Ramos (cell line): Measurements from ENCODE around the gene SLC12A5.
"Not testable (repeated sequence)": the region's sequence is repeated elsewhere in the genome, so short reads cannot be mapped to it uniquely, and the experiment has no call there.

Experiments used
- in situ Hi-C: fragments of 300-500 bp; cut with MboI; formaldehyde crosslinking; loops from one replicate; pipeline ENCODE4 v1.14.3; 2022; ENCODE audit warnings: low sequenced_read_pairs; ENCODE audit not compliant: unreplicated experiment

SLC12A5 gene

DNA sequence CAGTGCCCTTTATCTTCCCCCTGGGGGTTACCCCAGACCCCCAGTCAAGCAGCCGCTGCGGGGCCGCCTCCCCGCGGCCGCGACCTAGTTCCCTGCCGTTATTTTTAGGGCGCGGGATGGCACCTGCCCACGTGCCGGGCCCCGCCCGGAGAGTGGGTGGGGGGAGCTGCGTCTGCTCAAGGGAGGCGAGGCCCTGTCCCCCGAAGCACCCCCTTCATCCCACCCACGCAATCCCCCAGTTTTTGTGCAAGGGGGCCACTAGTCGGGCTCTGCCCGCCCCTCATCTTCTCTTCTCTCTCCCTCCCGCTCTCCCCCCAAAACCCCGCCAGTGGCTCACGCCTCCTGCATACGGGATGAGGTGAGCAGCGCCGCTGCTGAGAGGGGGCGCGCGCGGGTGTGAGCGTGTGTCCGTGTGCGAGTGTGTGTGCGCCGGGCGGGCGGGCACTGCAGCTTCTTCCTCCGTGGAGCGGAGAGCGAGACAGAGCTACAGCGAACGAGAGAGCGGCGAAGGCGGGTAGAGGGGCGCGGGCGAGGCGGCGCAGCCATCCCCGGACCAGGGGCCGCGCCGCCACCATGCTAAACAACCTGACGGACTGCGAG lies at the start of gene SLC12A5:
TSS of gene SLC12A5 (plus strand) at position 444 of the 600 bp plus-strand sequence. CDS start at position 574, 130 bp downstream.
- in situ Hi-C loops, result no loop called here

DNA sequence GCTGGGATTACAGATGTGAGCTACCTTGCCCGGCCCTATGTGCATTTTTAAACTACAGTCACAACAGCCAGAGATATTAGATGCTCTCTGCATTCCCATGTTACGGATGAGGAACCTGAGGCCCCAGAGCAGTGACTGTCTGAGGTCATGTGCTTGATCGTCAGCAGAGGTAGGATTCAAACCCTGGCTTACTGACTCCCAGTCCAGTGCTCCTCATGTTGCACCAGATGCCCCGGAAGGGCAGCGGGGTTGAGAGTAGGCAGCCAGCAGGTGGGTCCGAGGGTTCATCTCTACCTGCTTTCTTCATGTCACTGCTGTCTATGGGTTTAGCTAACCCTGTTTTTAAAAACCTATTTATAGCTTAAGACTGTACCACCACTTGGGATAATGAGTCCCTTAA lies 47.8 kb upstream of the SLC12A5 start:
- in situ Hi-C loops, result no loop called here

DNA sequence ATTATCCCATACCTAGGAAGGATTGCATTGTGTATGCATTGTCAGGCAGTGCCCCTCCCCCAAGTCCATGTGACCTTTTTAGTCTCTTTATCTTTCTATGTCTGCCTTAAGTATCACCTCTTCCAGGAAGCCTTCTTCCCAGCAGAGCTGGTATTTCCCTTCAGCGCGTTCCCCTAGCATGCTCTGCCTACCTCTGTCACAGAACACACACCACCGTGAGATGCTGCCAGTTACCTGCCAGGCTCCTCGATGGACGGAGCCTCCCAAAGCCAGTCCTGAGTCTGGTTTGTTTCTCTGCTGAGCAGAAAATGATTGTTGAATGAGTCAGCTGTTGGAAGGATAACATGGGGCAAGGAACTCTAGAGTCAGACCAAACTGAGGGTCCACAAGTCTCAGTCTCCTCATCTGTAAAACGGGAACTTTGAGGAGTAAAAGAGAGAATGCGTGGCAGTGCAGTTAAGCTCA lies 45.7 kb upstream of the SLC12A5 start:
- in situ Hi-C loops, result no loop called here

DNA sequence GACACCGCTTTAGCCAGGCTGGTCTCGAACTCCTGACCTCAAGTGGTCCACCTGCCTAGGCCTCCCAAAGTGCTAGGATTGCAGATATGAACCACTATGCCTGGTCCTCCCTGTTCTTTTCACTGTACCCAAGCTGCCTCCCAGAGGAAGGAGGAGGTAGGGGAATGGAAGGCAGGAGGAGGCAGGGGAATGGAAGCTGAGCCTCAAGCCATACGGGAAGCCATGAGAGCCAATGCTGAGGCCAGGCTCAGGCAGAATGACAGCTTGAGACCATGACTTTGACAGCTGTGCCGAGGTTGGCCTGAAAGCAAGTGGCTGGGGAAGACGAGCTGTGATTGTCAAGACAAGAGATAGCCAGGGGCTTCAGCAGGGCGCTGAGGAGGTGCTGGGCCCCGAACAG lies 43.4 kb upstream of the SLC12A5 start:
- in situ Hi-C loops, result no loop called here

DNA sequence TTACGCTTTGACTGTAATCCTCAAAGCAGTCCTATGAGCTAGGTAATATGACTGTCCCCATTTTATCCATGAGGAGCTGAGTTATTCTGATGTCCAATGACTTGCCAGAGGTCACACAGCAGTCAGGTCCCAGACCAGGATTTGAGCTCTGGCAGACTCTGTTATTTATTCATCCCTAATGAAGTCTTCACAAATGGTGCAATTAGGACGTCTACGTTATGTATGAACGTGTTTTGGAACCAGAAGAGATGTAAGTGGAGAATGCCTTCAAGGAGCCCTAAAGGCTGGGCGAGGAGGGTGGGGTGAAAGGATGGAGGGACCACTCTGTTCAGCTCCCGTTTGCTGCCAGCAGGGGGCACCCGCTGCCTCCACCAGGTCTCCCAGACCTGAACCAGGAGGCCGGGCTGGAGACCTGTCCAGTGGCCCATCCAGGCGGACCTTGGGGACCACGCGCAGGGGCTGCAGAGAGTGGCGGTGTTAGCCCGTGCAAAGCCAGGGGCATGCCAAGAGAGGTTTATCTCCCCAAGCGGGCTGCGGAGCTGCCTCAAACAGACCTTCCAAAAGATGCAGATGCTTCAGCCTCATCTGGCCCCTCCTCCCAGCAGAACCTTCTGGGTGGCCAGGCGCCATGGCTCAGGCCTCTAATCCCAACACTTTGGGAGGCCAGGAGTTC lies 41.8 kb upstream of the SLC12A5 start:
- in situ Hi-C loops, result no loop called here

DNA sequence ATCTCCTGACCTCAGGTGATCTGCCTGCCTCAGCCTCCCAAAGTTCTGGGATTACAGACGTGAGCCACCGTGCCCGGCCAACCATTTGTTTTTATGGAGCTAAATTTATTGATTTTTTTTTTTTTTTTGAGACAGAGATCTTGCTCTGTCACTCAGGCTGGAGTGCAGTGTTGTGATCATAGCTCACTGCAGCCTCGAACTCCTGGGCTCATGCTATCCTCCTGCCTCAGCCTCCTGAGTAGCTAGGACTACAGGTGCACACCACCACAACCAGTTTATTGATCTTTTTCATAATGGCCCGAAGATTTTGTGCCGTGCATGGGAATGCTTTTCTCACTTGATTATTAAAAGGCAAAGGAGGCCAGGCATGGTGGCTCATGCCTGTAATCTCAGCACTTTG lies 40.2 kb upstream of the SLC12A5 start:
- in situ Hi-C loops, result not testable (repeated sequence)

DNA sequence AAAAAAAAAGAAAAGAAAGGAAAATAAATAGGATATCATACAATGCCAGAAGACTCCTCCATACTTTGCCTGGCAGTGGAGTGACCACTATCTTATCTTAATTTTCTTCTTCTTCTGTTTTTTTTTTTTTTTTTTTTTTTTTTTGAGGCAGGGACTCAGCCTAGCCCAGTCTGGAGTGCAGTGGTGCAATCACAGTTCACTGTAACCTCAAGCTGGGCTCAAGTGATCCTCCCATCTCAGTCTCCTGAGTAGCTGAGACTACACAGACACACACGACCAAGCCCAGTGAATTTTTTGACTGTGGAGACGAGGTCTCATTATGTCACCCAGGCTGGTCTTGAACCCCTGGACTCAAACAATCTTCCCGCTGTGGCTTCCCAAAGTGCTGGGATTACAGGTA lies 37.4 kb upstream of the SLC12A5 start:
- in situ Hi-C loops, result no loop called here

DNA sequence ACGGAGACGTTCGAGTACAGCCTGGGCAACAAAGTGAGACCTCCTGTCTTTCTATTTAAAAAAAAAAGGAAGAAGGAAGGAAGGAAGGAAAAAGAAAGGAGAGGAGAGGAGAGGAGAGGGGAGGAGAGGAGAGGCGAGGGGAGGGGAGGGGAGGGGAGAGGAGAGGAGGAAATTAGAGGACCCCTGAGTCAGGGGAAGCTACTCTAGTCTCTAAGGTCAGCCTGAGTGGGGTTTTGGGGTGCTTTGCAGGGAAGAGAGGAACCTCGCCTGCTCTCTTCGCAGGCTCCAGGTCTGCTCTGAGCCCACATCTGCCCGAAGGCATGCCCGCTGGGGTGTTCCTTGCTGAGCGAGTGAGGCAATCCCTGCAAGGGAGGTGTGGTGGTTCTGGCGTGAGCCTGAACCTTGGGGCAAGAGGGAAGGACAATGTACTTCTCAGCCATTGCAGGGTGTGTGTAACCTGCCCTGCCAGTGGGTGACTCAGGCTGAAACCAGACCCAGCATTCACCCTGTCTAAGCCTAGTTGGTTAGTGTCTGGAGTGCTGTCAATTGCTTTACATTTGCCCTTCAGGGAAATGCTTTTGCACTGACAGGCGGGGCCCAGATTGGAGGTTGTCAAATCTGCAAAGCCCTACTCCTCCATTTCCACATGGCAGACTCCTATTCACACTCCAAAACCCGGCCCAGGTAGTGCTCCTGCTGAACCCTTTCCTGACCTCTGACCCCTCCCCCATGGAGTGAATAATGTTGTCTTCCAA lies 35.6 kb upstream of the SLC12A5 start:
- in situ Hi-C loops, result no loop called here

DNA sequence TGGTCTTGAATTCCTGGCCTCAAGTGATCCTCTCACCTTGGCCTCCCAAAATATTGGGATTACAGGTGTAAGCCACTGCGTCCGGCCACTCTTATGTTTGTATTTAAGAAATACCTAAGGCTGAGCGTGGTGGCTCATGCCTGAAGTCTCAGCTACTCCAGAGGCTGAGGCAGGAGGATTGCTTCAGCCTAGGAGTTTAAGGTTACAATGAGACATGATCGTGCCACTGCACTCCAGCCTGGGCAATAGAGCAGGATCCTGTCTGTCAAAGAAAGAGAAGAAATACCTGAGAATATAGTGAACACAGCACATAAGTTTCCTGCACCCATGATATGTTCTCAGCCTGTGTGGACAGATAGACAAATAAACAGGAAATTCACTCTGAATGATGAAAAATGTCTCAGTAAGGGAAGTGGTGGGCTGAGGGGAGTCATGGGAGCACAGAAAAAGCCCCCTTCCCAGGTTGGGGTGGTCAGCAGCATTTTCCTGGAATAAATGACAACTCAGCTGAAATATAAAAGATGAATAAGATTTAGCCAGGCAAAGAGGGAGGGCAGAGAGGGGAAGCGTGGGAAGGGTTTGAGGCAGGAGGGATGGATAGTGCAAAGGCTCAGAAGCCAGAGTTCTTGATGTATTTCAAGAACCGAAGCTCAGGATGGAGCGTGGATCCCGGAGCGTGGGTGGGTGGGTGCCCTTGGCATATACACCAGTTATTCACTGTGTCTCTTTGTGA lies 34.1 kb upstream of the SLC12A5 start:
- in situ Hi-C loops, result no loop called here

DNA sequence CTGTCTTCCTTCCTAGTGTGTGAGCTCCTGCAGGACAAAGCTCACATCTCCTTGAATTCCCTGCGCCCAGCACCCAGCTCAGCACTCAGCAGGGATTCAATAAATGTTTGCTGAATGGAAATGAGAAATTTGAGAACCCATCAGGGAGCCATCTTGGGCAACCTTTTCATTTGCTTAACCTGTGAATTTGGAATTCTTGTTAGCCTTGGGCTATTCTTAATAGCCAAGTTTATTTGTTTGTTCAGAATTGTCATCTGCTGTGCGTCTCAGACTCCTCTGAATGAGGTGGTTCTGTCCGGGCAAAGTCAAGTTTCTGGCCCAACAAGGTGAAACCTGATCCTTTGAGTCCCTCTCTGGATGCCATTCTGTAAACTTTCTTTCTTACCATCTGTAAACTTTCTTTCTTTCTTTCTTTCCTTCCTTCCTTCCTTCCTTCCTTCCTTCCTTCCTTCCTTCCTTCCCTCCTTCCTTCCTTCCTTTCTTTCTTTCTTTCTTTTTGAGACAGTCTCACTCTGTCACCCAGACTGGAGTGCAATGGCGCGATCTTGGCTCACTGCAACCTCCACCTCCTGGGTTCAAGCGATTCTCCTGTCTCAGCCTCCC lies 33.4 kb upstream of the SLC12A5 start:
- in situ Hi-C loops, result not testable (repeated sequence)

DNA sequence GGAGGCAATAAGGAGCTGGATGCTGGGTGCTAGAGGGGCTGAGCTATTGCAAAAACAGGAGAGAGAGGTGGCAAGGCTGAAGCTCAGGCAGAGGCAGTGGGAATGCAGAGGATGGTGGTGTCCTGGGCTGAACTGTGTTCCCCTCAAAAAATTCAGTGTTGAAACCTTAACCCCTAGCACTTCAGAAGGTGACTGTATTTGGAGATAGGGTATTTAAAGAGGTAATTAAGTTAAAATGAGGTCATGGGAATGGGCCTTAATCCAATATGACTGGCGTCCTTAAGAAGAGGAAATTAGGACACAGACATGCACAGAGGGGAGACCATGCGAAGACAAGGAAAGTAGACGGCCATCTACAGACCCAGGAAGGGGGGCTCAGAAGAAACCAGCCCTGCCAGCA lies 31.8 kb upstream of the SLC12A5 start:
- in situ Hi-C loops, result no loop called here

DNA sequence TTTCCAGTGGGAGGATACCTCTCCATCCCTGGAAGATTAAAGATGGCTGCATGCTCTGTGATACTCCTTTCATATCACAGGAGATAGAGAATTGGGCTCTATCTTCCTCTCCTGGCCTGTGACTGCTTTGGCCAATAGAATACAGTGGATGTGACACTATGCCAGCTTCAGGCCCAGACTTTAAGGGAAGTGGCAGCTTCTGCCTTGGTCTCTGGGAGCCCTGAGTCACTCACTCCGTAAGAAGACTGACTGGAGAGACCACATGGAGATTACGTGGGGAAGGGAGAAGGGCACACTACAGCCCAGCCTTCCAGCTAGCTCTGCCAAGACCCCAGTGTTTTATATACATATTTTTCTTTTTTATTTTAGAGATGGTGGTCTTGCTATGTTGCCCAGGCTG lies 30.7 kb upstream of the SLC12A5 start:
- in situ Hi-C loops, result no loop called here

DNA sequence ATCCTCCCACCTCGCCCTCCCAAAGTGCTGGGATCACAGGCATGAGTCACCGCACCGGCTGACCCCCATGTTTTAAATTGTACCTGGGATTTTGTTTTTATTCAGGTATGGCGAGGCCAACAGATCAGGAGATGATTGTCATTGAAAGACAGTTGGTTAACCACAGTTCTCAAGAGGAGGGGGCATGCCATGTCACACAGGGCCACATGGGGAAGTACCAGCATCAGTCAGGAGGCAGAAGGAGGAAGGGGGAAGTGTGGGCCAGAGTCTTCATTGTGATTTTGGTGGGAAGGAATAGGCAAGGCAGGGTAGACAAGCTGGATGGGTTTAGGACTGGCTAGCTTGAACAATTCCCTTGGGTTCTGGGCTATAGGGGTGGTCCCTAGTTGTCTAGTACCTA lies 30.3 kb upstream of the SLC12A5 start:
- in situ Hi-C loops, result no loop called here

DNA sequence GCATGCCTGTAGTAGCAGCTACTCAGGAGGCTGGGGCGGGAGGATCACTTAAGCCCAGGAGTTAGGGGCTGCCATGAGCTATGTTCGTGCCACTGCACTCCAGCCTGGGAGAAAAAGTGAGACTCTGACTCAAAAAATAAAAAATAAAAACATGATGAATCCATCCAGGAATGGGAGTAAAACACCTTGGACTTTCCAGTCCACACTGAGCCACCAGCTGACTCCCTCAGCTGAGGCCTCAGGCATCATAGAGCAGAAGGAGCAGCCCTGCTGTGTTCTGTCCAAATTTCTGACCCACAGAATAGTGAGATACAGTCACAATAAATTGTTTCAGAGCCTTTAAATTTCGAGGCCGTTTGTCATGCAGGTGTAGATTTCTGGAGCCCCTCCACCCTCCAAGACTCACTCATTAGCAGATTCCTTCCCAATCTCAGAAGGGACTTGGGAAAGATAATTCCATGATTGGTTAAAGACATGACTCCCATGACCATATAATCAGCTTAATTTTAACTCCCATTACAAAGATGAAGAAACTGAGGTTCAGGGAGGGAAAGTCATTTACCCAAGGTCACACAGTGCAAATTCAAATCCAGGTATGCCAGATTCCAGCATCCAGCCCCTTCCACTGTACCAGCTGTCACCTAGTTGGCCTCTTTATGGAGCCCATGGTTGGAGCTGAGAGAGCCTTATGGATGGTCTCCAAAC lies 29.3 kb upstream of the SLC12A5 start:
- in situ Hi-C loops, result loop anchor here (25.0 kb wide), 1 partner anchor 688 kb away; the partner anchor contains the start of gene TP53RK

DNA sequence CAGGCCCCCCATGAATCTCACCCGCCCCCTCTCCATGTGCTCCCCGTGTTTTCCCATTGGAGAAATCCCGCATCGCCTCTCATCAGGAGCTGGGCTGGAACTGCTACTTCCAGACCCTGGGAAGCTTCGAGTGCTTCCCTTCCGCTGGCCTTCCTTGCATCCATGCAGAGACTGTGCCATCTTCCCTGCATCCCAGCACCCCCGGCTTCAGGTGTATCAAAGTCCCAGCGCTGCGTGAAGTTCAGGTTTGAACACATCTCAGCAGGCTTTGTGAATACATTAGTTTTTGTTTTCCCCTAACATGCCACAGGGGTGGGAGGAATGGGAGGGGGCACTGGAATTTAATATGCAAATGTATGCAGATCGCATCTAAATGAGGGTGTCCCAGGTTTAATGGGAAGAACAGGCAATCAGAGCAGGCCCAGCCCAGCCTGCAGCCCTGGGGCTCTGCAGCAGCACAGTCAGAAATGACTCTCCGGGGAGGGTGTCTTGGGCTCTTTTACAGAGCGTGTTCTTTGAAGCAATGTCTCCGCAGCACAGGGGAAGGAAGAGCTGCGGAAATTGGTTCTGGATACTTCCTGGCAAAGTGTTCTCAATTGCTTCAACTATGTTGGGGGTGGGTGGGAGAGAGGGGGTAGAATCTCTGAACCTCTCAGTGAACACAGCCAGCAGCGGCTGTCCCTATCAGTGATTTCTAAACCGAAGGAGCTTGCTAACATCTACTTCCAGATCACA lies 28.6 kb upstream of the SLC12A5 start:
- in situ Hi-C loops, result loop anchor here (25.0 kb wide), 1 partner anchor 687 kb away; the partner anchor contains the start of gene TP53RK

DNA sequence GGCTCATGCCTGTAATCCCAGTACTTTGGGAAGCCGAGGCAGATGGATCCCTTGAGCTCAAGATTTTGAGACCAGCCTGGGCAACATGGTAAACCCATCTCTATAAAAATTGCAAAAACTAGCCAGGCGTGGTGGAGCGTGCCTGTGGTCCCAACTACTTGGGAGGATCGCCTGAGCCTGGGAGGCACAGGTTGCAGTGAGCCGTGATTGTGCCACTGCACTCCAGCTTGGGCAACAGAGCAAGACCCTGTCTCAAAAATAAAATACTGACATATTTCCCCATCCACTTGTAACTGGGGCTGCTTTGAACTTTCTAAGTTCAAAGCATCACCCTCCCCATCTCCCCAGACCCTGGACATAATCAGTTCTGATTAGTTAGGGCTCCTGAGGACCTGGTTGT lies 27.5 kb upstream of the SLC12A5 start:
- in situ Hi-C loops, result loop anchor here (25.0 kb wide), 1 partner anchor 686 kb away; the partner anchor contains the start of gene TP53RK

DNA sequence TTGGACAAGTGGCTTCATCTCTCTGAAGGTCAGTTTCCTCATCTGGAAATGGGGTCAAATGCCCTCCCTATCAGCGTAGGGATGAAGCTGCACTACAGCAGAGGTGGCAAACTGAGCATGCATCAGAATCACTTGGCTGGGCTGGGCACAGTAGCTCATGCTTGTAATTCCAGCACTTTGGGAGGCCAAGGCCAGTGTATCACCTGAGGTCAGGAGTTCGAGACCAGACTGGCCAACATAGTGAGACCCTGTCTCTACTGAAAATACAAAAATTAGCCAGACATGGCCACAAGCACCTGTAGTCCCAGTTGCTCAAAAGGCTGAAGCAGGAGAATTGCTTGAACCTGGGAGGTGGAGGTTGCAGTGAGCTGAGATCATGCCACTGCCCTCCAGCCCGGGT lies 27.0 kb upstream of the SLC12A5 start:
- in situ Hi-C loops, result loop anchor here (25.0 kb wide), 1 partner anchor 685 kb away; the partner anchor contains the start of gene TP53RK

DNA sequence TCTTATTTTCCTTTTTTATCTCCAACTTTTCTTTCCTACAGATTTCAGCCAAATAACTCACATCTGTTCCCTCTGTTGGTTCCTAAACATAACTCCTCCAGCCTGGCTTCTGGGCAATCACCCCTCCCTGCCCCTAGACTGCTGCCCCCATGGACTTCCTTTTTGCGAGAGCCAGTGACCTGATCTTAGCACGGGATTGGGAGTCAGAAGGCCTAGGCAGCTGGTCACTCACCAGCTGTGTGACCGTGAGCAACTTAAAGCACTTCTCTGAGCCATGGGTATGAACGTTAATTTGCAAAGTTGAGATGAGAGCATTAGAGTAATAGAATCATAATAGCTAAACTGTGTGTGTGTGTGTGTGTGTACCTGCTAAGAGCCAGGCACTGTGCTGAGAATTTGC lies 24.8 kb upstream of the SLC12A5 start:
- in situ Hi-C loops, result loop anchor here (25.0 kb wide), 1 partner anchor 683 kb away; the partner anchor contains the start of gene TP53RK
